ENCODE data around the gene RAPSN. TPM values are rescaled to one million over a fixed set of nuclear protein-coding genes. Genes with fewer than 3 reads are reported as not detected.

The RAPSN gene
- total and polyA plus RNA-seq, 2 experiments from 2014 or later, result not detected

- no peaks in the 10 kb centered on the region for H3K9me3 ChIP-seq (ENCODE audit: low read depth)
- H3K36me3 ChIP-seq, result no peaks in the 10 kb centered on the region
- no peak for TF ChIP-seq CTCF (IDR thresholded peaks at IDR 0.05; ENCODE audit: low read depth, low read length)
- H3K4me1 ChIP-seq (ENCODE audit: low read depth), result no peaks in the 10 kb centered on the region
- no peak overlapping the region for H3K27ac ChIP-seq
- no peak for DNase-seq (ENCODE audit: low read depth in 1 of 2, low spot score in 1 of 2)
- no peaks in the 10 kb centered on the region for H3K27me3 ChIP-seq
- H3K4me3 ChIP-seq, result no peak overlapping the region
These were observed 3.1 kb downstream of the RAPSN start for GRCh38 chr11:47445840-47446239.

- H3K27ac ChIP-seq, result no peak overlapping the region
- TF ChIP-seq CTCF (IDR thresholded peaks at IDR 0.05; ENCODE audit: low read depth, low read length), result no peak
- H3K4me3 ChIP-seq, result no peak overlapping the region
- H3K9me3 ChIP-seq (ENCODE audit: low read depth), result no peaks in the 10 kb centered on the region
- no peaks in the 10 kb centered on the region for H3K27me3 ChIP-seq
- no peak for DNase-seq (ENCODE audit: low read depth in 1 of 2, low spot score in 1 of 2)
- H3K36me3 ChIP-seq, result no peaks in the 10 kb centered on the region
- H3K4me1 ChIP-seq (ENCODE audit: low read depth), result no peaks in the 10 kb centered on the region
These were observed 5.1 kb downstream of the RAPSN start for GRCh38 chr11:47443817-47444216.

- no peak for DNase-seq (ENCODE audit: low read depth in 1 of 2, low spot score in 1 of 2)
- no peak overlapping the region for H3K27ac ChIP-seq
- no peak overlapping the region for H3K4me3 ChIP-seq
- no peaks in the 10 kb centered on the region for H3K27me3 ChIP-seq
- no peaks in the 10 kb centered on the region for H3K4me1 ChIP-seq (ENCODE audit: low read depth)
- H3K36me3 ChIP-seq, result no peaks in the 10 kb centered on the region
- no peaks in the 10 kb centered on the region for H3K9me3 ChIP-seq (ENCODE audit: low read depth)
- TF ChIP-seq CTCF (IDR thresholded peaks at IDR 0.05; ENCODE audit: low read depth, low read length), result no peak
These were observed 5.8 kb downstream of the RAPSN start for GRCh38 chr11:47443028-47443700.

GRCh38 chr11:47442514-47442913, 6.4 kb downstream of the RAPSN start:
- Histone ChIP-seq H3K9me3 (ENCODE audit: low read depth) (no peaks in the 10 kb centered on the region), H3K27me3 (no peaks in the 10 kb centered on the region), H3K4me1 (ENCODE audit: low read depth) (no peaks in the 10 kb centered on the region), H3K4me3 (no peak overlapping the region), H3K27ac (no peak overlapping the region), H3K36me3 (no peaks in the 10 kb centered on the region)
- no peak for TF ChIP-seq CTCF (IDR thresholded peaks at IDR 0.05; ENCODE audit: low read depth, low read length)
- DNase-seq (ENCODE audit: low read depth in 1 of 2, low spot score in 1 of 2), result no peak

GRCh38 chr11:47441421-47441820, 7.5 kb downstream of the RAPSN start:
- TF ChIP-seq CTCF (IDR thresholded peaks at IDR 0.05; ENCODE audit: low read depth, low read length), result no peak
- Histone ChIP-seq H3K27me3 (no peaks in the 10 kb centered on the region), H3K9me3 (ENCODE audit: low read depth) (no peaks in the 10 kb centered on the region), H3K36me3 (no peaks in the 10 kb centered on the region), H3K4me1 (ENCODE audit: low read depth) (no peaks in the 10 kb centered on the region), H3K27ac (no peak overlapping the region), H3K4me3 (no peak overlapping the region)
- no peak for DNase-seq (ENCODE audit: low read depth in 1 of 2, low spot score in 1 of 2)

All from cardiac muscle cell (in vitro differentiated cells and primary cell).